HT-29 (cell line): ENCODE measurements around the gene RFXANK. TPM values are rescaled to one million over a fixed set of nuclear protein-coding genes. Genes with fewer than 3 reads are reported as not detected.
"Not testable (repeated sequence)": the region's sequence is repeated elsewhere in the genome, so short reads cannot be mapped to it uniquely, and the experiment has no call there.

Experiments used
- DNase-seq: peaks from one replicate; pipeline ENCODE4 v3.0.0-alpha.2; 2015; ENCODE audit warnings: low spot score
- total RNA-seq: library from RNA; depleted of rRNA; stranded (reverse); fragments of >200 nt; shearing (Covaris generic); gene quantifications from 2 replicates; pipeline ENCODE4 v1.2.3, GENCODE V29; 2014

The RFXANK gene
- total RNA-seq, 1 experiment from 2014 or later, result 75.0 TPM

DNA sequence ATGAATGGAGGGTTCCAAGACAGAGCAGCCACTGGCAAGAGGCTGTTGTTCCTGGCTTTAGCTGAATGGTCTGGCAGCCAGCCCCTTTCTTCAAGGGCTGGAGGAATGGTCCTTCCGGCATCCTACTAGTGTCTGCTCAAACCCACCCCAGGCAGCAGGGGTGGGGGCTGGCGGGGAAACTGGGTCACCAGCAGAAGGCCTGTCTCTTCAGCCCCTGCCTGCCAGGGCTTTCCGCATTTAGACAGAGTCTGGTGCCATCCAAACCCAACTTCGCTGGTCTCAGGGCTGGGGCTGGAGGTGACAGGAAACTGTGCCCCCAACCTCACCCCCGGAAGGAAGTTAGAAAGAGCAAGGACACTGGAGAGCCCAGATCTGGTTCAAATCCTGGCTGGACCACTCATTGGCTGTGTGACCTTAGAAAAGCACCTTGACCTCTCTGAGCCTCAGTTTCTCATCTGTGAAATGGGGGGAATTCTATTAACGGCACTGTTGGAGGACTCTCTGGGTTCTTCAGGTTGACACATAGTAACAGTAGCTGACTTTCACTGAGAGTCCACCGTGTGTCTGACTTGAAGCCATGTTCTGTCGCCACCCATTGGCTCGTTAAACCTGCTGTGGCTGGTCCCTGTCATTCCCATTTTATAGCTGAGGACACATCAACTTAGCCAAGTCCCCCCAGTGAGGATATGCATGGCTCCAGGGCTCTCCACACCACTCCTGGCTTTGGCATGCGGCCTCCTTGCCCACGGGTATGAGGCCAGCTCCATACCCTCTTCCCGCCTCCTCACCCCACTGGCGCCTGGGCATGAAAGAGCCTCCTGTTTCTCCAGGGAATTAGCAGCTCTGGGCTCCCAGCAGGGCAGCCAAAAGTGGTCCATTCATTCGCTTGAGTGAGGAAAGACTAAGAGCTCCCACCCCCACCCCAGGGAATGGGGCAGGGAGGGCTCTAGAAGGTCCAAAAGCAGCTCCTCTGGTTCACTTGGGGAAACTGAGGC lies 13.7 kb downstream of the RFXANK start:
- DNase-seq, result no peak

DNA sequence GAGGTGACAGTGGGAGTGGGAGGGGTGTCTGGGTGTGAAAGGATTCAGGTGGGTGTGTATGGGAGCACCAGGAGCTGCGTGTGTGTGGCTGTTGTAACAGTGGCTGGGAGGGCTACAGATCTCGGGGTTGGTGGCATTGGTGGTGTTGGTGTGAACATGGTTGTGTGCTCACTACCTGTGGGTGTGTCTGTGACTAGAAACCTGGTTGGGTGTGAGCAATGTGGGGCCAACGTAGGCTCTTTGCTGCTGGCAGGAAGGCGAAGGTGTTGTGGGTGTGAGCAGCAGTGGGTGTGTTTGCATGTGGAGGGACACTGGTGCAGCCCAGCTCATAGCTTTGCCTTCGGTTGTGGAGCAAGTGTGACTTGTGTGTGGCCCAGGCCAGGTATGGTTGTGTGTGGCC lies 14.9 kb downstream of the RFXANK start:
- no peak for DNase-seq

DNA sequence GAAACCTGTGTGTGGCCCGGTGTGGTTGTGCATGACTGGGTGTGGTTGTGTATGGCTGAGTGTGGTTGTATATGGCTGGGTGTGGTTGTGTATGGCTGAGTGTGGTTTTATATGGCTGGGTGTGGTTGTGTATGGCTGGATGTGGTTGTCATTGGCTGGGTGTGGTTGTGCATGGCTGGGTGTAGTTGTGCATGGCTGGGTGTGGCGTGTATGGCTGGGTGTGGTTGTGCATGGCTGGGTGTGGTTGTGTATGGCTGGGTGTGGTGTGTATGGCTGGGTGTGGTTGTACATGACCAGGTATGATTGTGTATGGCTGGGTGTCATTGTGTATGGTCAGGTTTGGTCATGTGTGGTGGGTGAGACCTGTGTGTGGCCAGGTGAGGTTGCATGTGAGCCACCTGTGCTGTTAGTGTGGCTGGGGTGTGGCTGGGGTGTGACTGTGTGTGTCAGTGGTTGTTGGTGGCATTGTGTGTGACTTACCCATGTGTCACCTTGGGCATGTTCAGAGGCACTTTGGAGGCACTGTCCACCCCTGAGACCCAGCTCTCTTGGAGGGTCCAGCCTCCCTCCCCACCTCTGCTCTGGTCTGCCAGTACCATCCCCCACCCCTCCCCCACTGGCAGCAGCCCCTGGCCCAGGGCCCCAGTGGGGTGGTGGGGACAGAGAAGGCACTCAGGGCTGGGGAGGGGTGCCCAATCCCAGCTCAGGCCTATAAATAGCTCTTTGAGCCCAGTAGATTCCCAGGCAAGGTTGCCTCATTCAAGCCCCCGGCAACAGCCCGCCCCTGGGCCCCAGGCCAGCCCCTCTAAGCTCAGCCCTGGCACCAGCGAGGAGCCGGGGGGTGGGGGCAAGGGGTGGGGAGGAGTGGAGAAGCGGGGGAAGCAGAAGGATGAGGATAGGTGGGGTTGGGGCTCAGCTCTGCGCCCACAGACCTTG lies 15.8 kb downstream of the RFXANK start:
- DNase-seq, result no peak

DNA sequence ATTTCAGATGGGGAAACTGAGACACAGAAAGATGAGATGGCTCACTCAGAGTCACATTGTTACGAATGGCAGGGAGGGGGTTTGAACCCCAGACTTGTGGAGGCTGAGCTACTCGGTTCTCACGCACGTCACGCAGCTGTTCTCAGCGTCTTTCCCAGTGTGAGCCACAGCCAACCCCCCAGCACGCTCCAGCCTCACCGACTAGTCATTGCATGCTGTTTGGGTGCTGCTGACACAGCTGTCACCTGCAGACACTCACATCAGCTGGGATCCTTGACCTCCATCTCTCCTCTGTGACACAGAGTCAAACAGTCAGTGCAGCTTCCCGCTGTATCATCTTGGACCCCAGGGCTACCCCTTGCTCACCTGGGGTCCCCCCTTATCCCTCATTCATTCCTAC lies 17.3 kb downstream of the RFXANK start:
- no peak for DNase-seq

- DNase-seq, result no peak
These were observed 19.7 kb downstream of the RFXANK start, which contains the start of gene NCAN for GRCh38 chr19:19211499-19212420. TSS of gene NCAN (plus strand) at chr19:19211958. CDS start at chr19:19216954, 4,996 bp downstream.

DNA sequence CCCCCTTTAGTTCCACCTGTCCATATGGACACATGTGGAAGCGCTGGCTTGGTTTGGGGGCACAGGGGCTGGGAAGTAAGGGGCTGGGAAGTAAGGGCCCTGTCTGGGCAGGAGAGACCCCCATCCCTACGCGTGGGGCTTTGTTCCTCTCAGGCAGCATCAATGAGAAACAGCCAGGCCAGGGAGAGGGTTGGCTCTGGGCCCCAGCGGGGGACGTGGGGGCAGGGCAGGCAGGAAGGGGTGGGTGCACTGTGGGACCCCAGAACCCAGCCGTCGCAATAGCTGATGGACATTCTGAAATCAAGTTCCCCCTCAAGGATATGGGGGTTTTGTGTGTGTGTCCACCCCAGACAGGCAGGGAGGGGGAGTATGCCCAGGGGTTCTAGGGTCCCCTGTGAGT lies 20.9 kb downstream of the RFXANK start:
- no peak for DNase-seq

DNA sequence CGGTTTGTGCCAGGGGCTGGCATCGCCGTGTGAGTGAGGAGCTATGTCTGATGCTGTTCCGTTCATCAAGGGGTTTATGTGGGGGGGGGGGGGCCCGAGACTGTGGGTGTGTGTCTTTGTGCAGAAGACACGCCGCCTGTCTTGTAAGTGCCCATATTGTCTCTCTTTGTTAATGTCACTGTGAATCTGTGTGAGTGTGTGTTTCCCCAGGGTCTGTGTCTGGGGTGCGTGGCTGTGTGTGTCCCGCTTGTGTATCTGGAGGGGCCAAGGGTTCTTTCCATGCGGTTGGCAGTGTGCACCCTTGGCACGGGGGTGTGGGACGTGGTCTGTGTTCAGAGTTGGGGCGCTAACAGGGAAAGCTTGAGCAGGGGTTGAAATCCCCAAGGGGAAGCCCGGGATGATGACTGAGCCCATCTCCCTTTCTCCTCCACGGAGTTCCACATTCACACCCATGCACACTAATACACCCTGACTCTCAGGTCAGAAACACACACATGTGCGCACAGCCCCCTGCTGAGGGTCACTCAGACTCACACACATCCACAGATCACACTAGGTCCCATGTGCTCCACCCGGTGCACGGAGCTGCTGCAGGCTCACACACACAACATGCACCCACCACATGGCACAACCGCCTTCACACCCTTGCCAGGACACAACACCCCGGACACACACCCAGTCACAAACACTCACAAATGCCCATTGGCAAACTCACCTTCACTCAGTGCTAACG lies 21.5 kb downstream of the RFXANK start:
- DNase-seq, result no peak

- DNase-seq, result no peak
These were observed 22.1 kb downstream of the RFXANK start for GRCh38 chr19:19214159-19214490.

DNA sequence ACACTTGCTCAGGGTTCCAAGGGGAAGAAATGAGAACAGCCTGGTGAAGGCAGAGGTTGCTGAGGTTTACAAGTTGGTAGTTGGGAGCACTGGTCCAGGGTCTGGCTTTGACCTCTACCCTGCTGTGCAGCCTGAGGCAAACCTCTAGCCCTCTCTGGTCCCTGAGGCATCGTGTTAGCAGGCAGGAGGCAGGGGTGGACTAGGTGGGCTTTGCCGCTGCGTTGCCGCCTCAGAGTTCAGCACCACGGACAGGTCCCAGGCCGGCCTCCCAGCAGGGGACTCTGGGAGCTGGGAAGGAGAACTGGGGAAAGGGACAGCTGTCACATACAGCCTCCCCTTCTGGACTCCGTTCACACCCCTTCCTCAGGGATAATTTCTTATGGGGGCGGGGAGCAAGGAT lies 22.8 kb downstream of the RFXANK start:
- peak; percentile 19 for DNase-seq

DNA sequence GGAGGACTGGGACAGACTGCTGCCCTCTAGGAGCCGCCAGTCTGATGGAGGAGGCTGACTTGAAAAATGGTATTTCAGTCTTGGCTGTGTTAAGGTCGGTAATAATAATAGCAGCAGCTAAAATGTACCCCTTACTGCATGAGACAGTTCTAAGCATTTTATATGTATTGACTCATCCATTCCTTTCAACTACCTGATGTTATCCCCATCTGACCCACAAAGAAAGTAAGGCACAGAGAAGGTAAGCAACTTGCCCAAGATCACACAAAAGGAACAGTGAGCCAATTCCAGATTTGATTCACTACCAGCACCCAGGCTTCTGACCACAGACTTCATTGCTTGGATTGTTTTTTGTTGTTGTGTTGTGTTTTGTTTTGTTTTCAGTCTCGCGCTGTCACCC lies 23.7 kb downstream of the RFXANK start:
- no peak for DNase-seq

DNA sequence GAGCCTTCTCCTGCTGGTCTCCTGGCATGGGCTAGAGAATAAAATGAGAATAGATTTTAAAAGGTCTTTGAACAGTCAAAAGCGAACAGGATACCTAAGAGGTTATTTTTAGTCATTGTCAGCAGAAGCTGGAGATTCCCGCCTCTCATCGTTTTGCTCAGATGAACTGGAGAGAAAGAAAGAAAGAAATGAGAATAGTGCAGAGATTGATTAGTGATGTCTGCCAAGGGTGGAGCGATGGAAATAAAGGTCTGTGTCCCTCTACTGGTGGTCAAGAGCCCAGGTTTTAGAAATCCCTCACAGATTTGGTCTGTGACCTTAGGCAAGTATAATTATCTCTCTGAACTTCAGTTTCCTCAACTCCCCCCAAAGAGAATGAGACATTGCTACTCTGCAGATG lies 25.0 kb downstream of the RFXANK start:
- peak; percentile 44 for DNase-seq

DNA sequence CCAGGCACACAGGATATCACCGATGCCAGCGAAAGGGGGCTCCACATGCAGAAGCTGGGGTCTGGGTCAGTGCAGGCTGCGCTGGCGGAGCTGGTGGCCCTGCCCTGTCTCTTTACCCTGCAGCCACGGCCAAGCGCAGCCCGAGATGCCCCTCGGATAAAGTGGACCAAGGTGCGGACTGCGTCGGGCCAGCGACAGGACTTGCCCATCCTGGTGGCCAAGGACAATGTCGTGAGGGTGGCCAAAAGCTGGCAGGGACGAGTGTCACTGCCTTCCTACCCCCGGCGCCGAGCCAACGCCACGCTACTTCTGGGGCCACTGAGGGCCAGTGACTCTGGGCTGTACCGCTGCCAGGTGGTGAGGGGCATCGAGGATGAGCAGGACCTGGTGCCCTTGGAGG lies 26.9 kb downstream of the RFXANK start:
- DNase-seq, result no peak

- not testable (repeated sequence) for DNase-seq
These were observed 28.9 kb downstream of the RFXANK start for GRCh38 chr19:19221000-19221399.

GRCh38 chr19:19223060-19223459 lies 31.0 kb downstream of the RFXANK start:
- no peak for DNase-seq

DNA sequence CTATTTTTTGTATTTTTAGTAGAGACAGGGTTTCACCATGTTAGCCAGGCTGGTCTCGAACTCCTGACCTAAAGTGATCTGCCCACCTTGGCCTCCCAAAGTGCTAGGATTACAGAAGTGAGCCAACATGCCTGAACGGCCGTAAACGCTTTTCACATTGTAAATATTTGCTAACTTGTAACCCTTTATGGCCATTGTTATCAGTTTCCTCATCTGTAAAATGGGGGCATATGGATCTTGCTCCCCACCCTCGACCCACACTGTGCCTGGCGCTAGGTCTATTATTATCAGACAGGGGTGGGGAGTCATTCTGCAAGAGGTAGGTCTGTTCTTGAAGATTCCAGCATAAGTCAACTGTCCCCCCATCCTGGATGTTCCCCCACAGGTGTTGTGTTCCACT lies 31.6 kb downstream of the RFXANK start:
- DNase-seq, result no peak

- DNase-seq, result no peak
These were observed 32.2 kb downstream of the RFXANK start for GRCh38 chr19:19224150-19224851.

DNA sequence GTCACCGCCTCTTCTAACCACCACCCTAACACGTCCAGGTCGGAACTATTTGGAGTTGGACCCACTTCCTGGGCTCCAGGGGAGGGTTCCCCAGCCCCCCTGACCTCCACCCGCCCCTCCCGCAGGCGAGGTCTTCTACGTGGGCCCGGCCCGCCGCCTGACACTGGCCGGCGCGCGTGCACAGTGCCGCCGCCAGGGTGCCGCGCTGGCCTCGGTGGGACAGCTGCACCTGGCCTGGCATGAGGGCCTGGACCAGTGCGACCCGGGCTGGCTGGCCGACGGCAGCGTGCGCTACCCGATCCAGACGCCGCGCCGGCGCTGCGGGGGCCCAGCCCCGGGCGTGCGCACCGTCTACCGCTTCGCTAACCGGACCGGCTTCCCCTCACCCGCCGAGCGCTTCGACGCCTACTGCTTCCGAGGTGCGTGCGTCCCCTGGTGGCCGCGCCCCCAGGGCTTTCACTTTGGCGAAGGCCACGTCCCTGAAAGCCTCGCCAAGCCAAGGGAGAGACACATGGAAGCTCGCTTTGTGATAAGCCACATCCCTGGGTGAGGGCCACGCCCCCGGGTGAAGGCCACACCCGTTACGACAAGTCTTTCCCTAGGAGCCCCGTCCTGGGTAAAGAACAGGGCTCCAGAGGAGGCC lies 32.9 kb downstream of the RFXANK start:
- DNase-seq, result peak; percentile 72

- no peak for DNase-seq
These were observed 34.1 kb downstream of the RFXANK start for GRCh38 chr19:19226204-19226603.

- DNase-seq, result no peak
These were observed 34.6 kb downstream of the RFXANK start for GRCh38 chr19:19226663-19227062.
